Panc1 (cell line): ENCODE data around the gene PLEKHF1. TPM values are rescaled to one million over a fixed set of nuclear protein-coding genes. Genes with fewer than 3 reads are reported as not detected.

Source experiments
- ATAC-seq: fragments of 200-7000 bp; cut with Tn5 transposase; 2 replicates; pipeline ENCODE4 v1.9.1; 2020; ENCODE audit warnings: mild to moderate bottlenecking, moderate library complexity
- BruUV-seq: library from RNA; stranded (reverse); fragments of 400-500 nt; replicated peaks from 2 replicates; lab custom pipeline; 2021; lab: Mats Ljungman, UMichigan
- CTCF ChIA-PET: fragments of 300-600 bp; sonication (Branson Sonifier 250); formaldehyde crosslinking; loops from one replicate; lab custom pipeline; 2022; ENCODE audit warnings: antibody characterized with exemption; lab: Charles Lee
- POLR2A ChIA-PET: fragments of 300-600 bp; sonication (Branson Sonifier 250); formaldehyde crosslinking; loops from one replicate; lab custom pipeline; 2022; ENCODE audit warnings: antibody characterized with exemption; lab: Charles Lee
- DNase-seq: peaks from one replicate; pipeline ENCODE4 v3.0.0-alpha.2; 2010; ENCODE audit warnings: low read depth, low spot score
- H3K27ac ChIP-seq: 2 replicates; pipeline ENCODE4 v1.5.1; 2011; ENCODE audit warnings: mild to moderate bottlenecking, low read length, inconsistent platforms
- H3K27me3 ChIP-seq: fragments of 200-500 bp; sonication (Bioruptor generic); 2 replicates; pipeline ENCODE4 v1.6.0; 2014; ENCODE audit warnings: low read length, inconsistent platforms; ENCODE audit not compliant: control insufficient read depth, insufficient read depth
- H3K36me3 ChIP-seq: fragments of 200-500 bp; sonication (Bioruptor generic); 2 replicates; pipeline ENCODE4 v1.5.1; 2014; ENCODE audit warnings: inconsistent platforms, mild to moderate bottlenecking, low read length, moderate library complexity; ENCODE audit not compliant: control insufficient read depth, insufficient read depth
- H3K4me1 ChIP-seq: 2 replicates; pipeline ENCODE4 v1.5.1; 2011; ENCODE audit warnings: inconsistent platforms, mild to moderate bottlenecking, low read length, moderate library complexity; ENCODE audit not compliant: control insufficient read depth, insufficient read depth
- H3K4me3 ChIP-seq, 2 experiments: 2 replicates each; pipeline ENCODE4 v1.5.1; 2011 to 2012; ENCODE audit warnings: low read depth in 2 of 2, low read length in 2 of 2, mild to moderate bottlenecking in 2 of 2, inconsistent platforms in 1 of 2, moderate library complexity in 1 of 2
- H3K9me3 ChIP-seq: fragments of 200-500 bp; sonication (Bioruptor generic); 2 replicates; pipeline ENCODE4 v1.5.1; 2014; ENCODE audit warnings: low read depth, mild to moderate bottlenecking, inconsistent platforms, low read length, moderate library complexity; ENCODE audit not compliant: control insufficient read depth, insufficient read depth
- CTCF ChIP-seq: fragments of 450-650 bp; IDR thresholded peaks from 2 replicates; pipeline ENCODE4 v1.5.1; 2017; ENCODE audit warnings: mild to moderate bottlenecking
- POLR2AphosphoS5 ChIP-seq: IDR thresholded peaks from 2 replicates; pipeline ENCODE4 v1.6.1; 2012; ENCODE audit warnings: mild to moderate bottlenecking, low read depth, low read length, moderate library complexity
- REST ChIP-seq, 2 experiments: IDR thresholded peaks; 2 replicates each; pipeline ENCODE4 v1.6.1; 2011 to 2012; ENCODE audit warnings: low read depth in 2 of 2, control low read depth in 1 of 2, low read length in 1 of 2, mild to moderate bottlenecking in 1 of 2, moderate library complexity in 1 of 2; ENCODE audit not compliant: insufficient read depth in 1 of 2
- SIN3A ChIP-seq: IDR thresholded peaks from 2 replicates; pipeline ENCODE4 v1.6.1; 2012; ENCODE audit warnings: low read depth, mild to moderate bottlenecking, low read length, moderate library complexity, borderline replicate concordance; ENCODE audit not compliant: insufficient read depth
- TCF7L2 ChIP-seq: IDR thresholded peaks from 2 replicates; pipeline ENCODE4 v1.6.1; 2011; ENCODE audit warnings: mild to moderate bottlenecking, low read depth, low read length, inconsistent platforms
- in situ Hi-C: cut with HindIII; loops from 2 replicates; pipeline ENCODE4 v1.10.0; 2016; ENCODE audit warnings: low sequenced_read_pairs, low pct_unique_long_range_greater_than_20kb
- intact Hi-C: fragments of 100-400 bp; cut with micrococcal nuclease; formaldehyde crosslinking; loops from one replicate; pipeline ENCODE4 v1.10.0; 2022; ENCODE audit not compliant: unreplicated experiment
- total RNA-seq: library from RNA; stranded (reverse); gene quantifications from one replicate; pipeline ENCODE4 v1.2.1, GENCODE V29; 2021; ENCODE audit not compliant: unreplicated experiment

Gene PLEKHF1
- total RNA-seq, 1 experiment from 2014 or later = 22.4 TPM

DNA sequence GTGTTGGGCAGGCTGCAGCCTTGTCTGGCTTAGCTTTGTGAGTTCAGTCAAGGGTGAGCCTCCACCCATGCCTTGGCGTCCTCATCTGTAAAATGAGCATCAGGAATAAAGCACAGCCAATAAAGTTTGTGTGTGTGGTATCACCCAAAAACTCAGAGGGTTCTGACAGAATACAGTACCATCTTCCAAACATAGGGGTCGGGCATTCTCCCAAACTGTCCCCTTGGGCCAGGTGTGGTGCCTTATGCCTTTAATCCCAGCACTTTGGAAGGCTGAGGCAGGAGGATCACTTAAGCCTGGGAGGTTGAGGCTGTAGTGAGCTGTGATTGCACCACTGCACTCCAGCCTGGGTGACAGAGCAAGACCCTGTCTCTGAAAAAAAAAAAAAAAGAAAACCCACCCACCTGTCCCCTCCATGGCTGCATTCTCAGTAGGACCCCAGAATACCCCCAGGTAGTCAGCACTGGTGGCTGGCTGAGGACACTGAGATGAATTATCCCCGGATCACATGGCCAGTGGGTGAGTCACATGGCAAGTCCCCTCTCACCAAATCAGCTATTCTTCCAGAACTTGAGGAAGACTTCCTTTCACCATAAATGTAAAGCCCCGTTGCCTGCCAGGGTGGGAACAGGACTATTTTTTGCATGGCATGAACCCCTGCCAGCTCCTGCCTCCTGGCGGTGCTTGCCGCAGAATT is 40.6 kb upstream of the PLEKHF1 start:
- BruUV-seq = no TSS peak
- Histone ChIP-seq H3K9me3 (no peaks in the 10 kb centered on the region), H3K27me3 (no peaks in the 10 kb centered on the region), H3K4me1 (no peaks in the 10 kb centered on the region), H3K4me3 (no peak overlapping the region), H3K27ac (no peak overlapping the region), H3K36me3 (no peaks in the 10 kb centered on the region)
- in situ Hi-C loops (no loop called here), intact Hi-C loops (no loop called here)
- TF ChIP-seq REST (IDR thresholded peaks at IDR 0.05; ENCODE audit: insufficient read depth in 1 of 2, low read depth in 2 of 2, low read length in 1 of 2) = no peak
- TF ChIP-seq TCF7L2 = no peak
- TF ChIP-seq POLR2AphosphoS5 = no peak
- TF ChIP-seq CTCF = no peak
- no peak for TF ChIP-seq SIN3A
- DNase-seq = no peak
- ATAC-seq = no peak
- POLR2A ChIA-PET = interaction anchor here (0.6 kb wide), 1 partner anchor 49 kb away, joined by 3 read pairs; no protein-coding TSS in a partner anchor
- CTCF ChIA-PET = interaction anchor here (0.6 to 1.0 kb wide), 3 partner anchors 41 to 1059 kb away, joined by 3 to 5 read pairs (median 4); partner anchors contain the start of gene PLEKHF1

GRCh38 chr19:29625186-29625651 is 40.0 kb upstream of the PLEKHF1 start:
- BruUV-seq = no TSS peak
- ChIA-PET CTCF (interaction anchor here (0.6 to 1.0 kb wide), 2 partner anchors 40 to 1058 kb away, joined by 3 to 5 read pairs; partner anchors contain the start of gene PLEKHF1), POLR2A (interaction anchor here (0.6 kb wide), 1 partner anchor 49 kb away, joined by 3 read pairs; no protein-coding TSS in a partner anchor)
- Histone ChIP-seq H3K9me3 (no peaks in the 10 kb centered on the region), H3K36me3 (no peaks in the 10 kb centered on the region), H3K4me3 (no peak overlapping the region), H3K27me3 (no peaks in the 10 kb centered on the region), H3K27ac (no peak overlapping the region), H3K4me1 (no peaks in the 10 kb centered on the region)
- DNase-seq (no peak), ATAC-seq (no peak)
- TF ChIP-seq TCF7L2 = no peak
- TF ChIP-seq POLR2AphosphoS5 = no peak
- no peak for TF ChIP-seq REST (IDR thresholded peaks at IDR 0.05; ENCODE audit: insufficient read depth in 1 of 2, low read depth in 2 of 2, low read length in 1 of 2)
- TF ChIP-seq CTCF = no peak
- no peak for TF ChIP-seq SIN3A
- intact Hi-C loops (no loop called here), in situ Hi-C loops (no loop called here)
